CD4-positive, alpha-beta T cell treated with Interleukin-2 at 100 ng/mL for 4 hours (primary cell): ENCODE data around the gene FBLN2.

Experiments
- DNase-seq: peaks from one replicate; pipeline ENCODE4 v3.0.0-alpha.2; 2020; ENCODE audit warnings: low spot score

FBLN2 gene

GRCh38 chr3:13532085-13532484 is 16.8 kb upstream of the FBLN2 start:
- DNase-seq = no peak

- no peak for DNase-seq
Observed at GRCh38 chr3:13532631-13533030, 16.3 kb upstream of the FBLN2 start.

GRCh38 chr3:13533885-13534301 is 15.0 kb upstream of the FBLN2 start:
- no peak for DNase-seq

GRCh38 chr3:13535526-13535875 is 13.4 kb upstream of the FBLN2 start:
- no peak for DNase-seq

- DNase-seq = no peak
Observed at GRCh38 chr3:13535905-13536304, 13.0 kb upstream of the FBLN2 start.

GRCh38 chr3:13536432-13536831 is 12.5 kb upstream of the FBLN2 start:
- no peak for DNase-seq

GRCh38 chr3:13536832-13537231 is 12.1 kb upstream of the FBLN2 start:
- no peak for DNase-seq

GRCh38 chr3:13537244-13537908 is 11.5 kb upstream of the FBLN2 start:
- DNase-seq = no peak

- DNase-seq = no peak
Observed at GRCh38 chr3:13537909-13538296, 11.0 kb upstream of the FBLN2 start.

GRCh38 chr3:13538520-13539291 is 10.2 kb upstream of the FBLN2 start:
- no peak for DNase-seq

GRCh38 chr3:13539292-13539638 is 9.7 kb upstream of the FBLN2 start:
- DNase-seq = no peak

GRCh38 chr3:13539671-13540070 is 9.3 kb upstream of the FBLN2 start:
- DNase-seq = no peak

- no peak for DNase-seq
Observed at GRCh38 chr3:13540297-13540995, 8.5 kb upstream of the FBLN2 start.

GRCh38 chr3:13541691-13542090 is 7.2 kb upstream of the FBLN2 start:
- DNase-seq = no peak

- no peak for DNase-seq
Observed at GRCh38 chr3:13542142-13542541, 6.8 kb upstream of the FBLN2 start.

- DNase-seq = no peak
Observed at GRCh38 chr3:13543253-13543652, 5.7 kb upstream of the FBLN2 start.

GRCh38 chr3:13544293-13544831 is 4.6 kb upstream of the FBLN2 start:
- DNase-seq = peak; percentile 63

GRCh38 chr3:13544951-13545651 is 3.8 kb upstream of the FBLN2 start:
- no peak for DNase-seq

GRCh38 chr3:13545952-13546454 is 2.9 kb upstream of the FBLN2 start:
- DNase-seq = no peak

- DNase-seq = no peak
Observed at GRCh38 chr3:13546667-13547171, 2.2 kb upstream of the FBLN2 start.

- no peak for DNase-seq
Observed at GRCh38 chr3:13547591-13548371, 1.1 kb upstream of the FBLN2 start.
